Measurements from ENCODE around the gene CLPX.
"Not testable (repeated sequence)": the region's sequence is repeated elsewhere in the genome, so short reads cannot be mapped to it uniquely, and the experiment has no call there.

Gene CLPX

DNA sequence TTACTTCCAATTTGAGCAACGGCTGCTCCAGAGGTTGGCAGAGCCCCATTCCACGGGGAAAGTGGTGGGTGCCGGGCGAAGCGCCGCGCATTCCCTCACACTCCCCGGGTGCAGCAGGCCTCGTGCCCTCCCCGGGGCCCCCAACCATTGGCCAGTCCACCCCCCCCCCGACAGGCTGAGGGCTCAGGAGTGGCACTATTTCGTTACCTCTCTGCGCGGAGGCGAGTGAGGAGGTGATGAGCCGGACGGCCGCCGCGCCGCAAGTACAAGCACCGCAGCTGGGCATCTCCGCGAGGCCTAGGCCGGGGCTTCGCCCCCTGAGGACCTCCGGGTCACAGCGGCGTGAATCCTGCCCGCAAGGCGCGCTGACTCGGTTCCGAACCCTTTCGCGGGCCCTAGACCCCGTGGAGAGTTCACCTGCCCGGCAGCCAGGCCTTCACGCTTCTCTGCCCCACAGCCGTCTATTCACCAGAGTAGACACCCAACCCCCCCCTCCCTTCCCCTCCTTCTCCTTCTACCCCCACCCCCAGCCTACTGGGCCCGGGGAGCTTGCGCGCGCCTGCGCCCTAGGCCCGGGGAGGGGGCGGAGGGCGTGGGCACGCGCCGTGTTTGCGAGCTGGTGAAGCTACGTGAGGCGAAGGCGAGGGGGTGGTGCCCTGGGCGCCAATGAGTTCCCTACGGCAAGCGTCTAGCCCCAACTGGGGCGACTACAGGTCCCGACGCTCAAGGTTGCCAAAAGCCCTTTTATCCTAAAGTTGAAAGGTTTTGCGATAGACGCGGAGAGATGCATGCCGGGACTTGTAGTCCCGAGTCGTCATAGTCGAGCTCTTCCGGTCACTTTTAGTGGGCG lies at the start of gene CLPX:
CLPX (minus strand) TSS at position 475 of the 850 bp plus-strand sequence; CDS start at position 286, 189 bp downstream.
- TF ChIP-seq, protein P1, sequence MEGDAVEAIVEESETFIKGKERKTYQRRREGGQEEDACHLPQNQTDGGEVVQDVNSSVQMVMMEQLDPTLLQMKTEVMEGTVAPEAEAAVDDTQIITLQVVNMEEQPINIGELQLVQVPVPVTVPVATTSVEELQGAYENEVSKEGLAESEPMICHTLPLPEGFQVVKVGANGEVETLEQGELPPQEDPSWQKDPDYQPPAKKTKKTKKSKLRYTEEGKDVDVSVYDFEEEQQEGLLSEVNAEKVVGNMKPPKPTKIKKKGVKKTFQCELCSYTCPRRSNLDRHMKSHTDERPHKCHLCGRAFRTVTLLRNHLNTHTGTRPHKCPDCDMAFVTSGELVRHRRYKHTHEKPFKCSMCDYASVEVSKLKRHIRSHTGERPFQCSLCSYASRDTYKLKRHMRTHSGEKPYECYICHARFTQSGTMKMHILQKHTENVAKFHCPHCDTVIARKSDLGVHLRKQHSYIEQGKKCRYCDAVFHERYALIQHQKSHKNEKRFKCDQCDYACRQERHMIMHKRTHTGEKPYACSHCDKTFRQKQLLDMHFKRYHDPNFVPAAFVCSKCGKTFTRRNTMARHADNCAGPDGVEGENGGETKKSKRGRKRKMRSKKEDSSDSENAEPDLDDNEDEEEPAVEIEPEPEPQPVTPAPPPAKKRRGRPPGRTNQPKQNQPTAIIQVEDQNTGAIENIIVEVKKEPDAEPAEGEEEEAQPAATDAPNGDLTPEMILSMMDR (IDR thresholded peaks at IDR 0.05; ENCODE audit: low read depth, low read length, missing control alignments), result no peak
- in situ Hi-C loops (cut with HindIII; ENCODE audit: low sequenced_read_pairs), result no loop called here
- DNase-seq (ENCODE audit: low read depth), result peak; percentile 69
- H3K4me3 ChIP-seq (ENCODE audit: low read depth, low read length), result peak within 1 kb of the TSS; percentile 76

DNA sequence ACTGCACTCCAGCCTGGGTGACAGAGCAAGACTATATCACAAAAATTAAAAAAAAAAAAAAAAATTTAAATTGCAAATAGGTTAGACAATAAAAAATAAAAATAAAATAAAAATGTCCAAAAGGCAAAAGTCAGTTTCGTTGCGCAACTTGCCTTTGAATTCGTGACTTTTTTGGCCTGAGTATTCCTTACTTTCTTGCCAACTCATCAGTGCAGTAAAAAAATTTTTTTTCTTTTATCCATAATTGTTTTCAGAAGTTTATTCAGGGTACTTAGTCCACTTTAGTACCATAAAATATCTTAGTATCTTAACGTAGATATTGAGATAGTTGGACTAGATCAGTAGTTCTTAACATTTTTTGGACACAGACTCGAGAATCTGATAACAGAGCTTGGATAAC lies 48.6 kb upstream of the CLPX start:
- no peak for DNase-seq (ENCODE audit: low read depth)
- no peak overlapping the region for H3K4me3 ChIP-seq (ENCODE audit: low read depth, low read length)
- TF ChIP-seq, protein P1 (IDR thresholded peaks at IDR 0.05; ENCODE audit: low read depth, low read length, missing control alignments), result no peak
- in situ Hi-C loops (cut with HindIII; ENCODE audit: low sequenced_read_pairs), result no loop called here

- H3K4me3 ChIP-seq (ENCODE audit: low read depth, low read length), result no peak overlapping the region
- no peak for DNase-seq (ENCODE audit: low read depth)
- TF ChIP-seq, protein P1 (IDR thresholded peaks at IDR 0.05; ENCODE audit: low read depth, low read length, missing control alignments), result no peak
- in situ Hi-C loops (cut with HindIII; ENCODE audit: low sequenced_read_pairs), result no loop called here
Measured at GRCh38 chr15:65232520-65232919, 47.4 kb upstream of the CLPX start.

- DNase-seq (ENCODE audit: low read depth), result no peak
- in situ Hi-C loops (cut with HindIII; ENCODE audit: low sequenced_read_pairs), result no loop called here
- TF ChIP-seq, protein P1 (IDR thresholded peaks at IDR 0.05; ENCODE audit: low read depth, low read length, missing control alignments), result no peak
- H3K4me3 ChIP-seq (ENCODE audit: low read depth, low read length), result no peak overlapping the region
Measured at GRCh38 chr15:65231306-65231705, 46.2 kb upstream of the CLPX start.

GRCh38 chr15:65226901-65227300 lies 41.8 kb upstream of the CLPX start:
- H3K4me3 ChIP-seq (ENCODE audit: low read depth, low read length); DNase-seq (ENCODE audit: low read depth); in situ Hi-C loops (cut with HindIII; ENCODE audit: low sequenced_read_pairs): not testable (repeated sequence)

- no peak overlapping the region for H3K4me3 ChIP-seq (ENCODE audit: low read depth, low read length)
- TF ChIP-seq, protein P1 (IDR thresholded peaks at IDR 0.05; ENCODE audit: low read depth, low read length, missing control alignments), result no peak
- no peak for DNase-seq (ENCODE audit: low read depth)
- in situ Hi-C loops (cut with HindIII; ENCODE audit: low sequenced_read_pairs), result no loop called here
Measured at GRCh38 chr15:65226221-65226620, 41.1 kb upstream of the CLPX start.

GRCh38 chr15:65223996-65224395 lies 38.9 kb upstream of the CLPX start:
- DNase-seq (ENCODE audit: low read depth), result no peak
- TF ChIP-seq, protein P1 (IDR thresholded peaks at IDR 0.05; ENCODE audit: low read depth, low read length, missing control alignments), result no peak
- in situ Hi-C loops (cut with HindIII; ENCODE audit: low sequenced_read_pairs), result no loop called here
- no peak overlapping the region for H3K4me3 ChIP-seq (ENCODE audit: low read depth, low read length)

Data from astrocyte of the cerebellum (primary cell).